SK-N-MC (cell line): Measurements from ENCODE around the gene LRP1B.

Experiments used
- EZH2 ChIP-seq: fragments of 200-600 bp; sonication (generic); IDR thresholded peaks from one replicate; pipeline ENCODE4 v1.6.1; 2017; ENCODE audit warnings: antibody characterized with exemption
- FOXP2 ChIP-seq: optimal IDR thresholded peaks from 2 replicates; pipeline ENCODE3; 2011; ENCODE audit warnings: mild to moderate bottlenecking, moderate library complexity; ENCODE audit not compliant: insufficient read depth; ENCODE audit errors: extremely low read length, control extremely low read depth
- POLR2AphosphoS5 ChIP-seq: IDR thresholded peaks from 2 replicates; pipeline ENCODE4 v1.6.1; 2012; ENCODE audit warnings: mild to moderate bottlenecking, low read depth, low read length, borderline replicate concordance

GRCh38 chr2:142100139-142100873, 30.5 kb downstream of the LRP1B start:
- TF ChIP-seq POLR2AphosphoS5 (no peak), EZH2 (no peak), FOXP2 (no peak)
